Stimulated activated CD4-positive, alpha-beta T cell treated with anti-CD3 and anti-CD28 coated beads, Interleukin-12 subunit alpha, Interleukin-12 subunit beta, amount 100 ng/mL, for 4 hours (primary cell): ENCODE data around the gene WDR37.
"Not testable (repeated sequence)": the region's sequence is repeated elsewhere in the genome, so short reads cannot be mapped to it uniquely, and the experiment has no call there.

Source experiments
- DNase-seq: peaks from one replicate; pipeline ENCODE4 v3.0.0-alpha.2; 2020

The WDR37 gene

GRCh38 chr10:1056326-1057105 is at the start of gene WDR37:
WDR37 (plus strand) TSS chr10:1056385; CDS start chr10:1072156, 15,771 bp downstream.
- DNase-seq, result peak; percentile 90

- DNase-seq, result no peak
Measured at GRCh38 chr10:1006573-1006972, 49.6 kb upstream of the WDR37 start.

- no peak for DNase-seq
Measured at GRCh38 chr10:1007583-1007982, 48.6 kb upstream of the WDR37 start.

- DNase-seq, result no peak
Measured at GRCh38 chr10:1009071-1009494, 47.1 kb upstream of the WDR37 start.

- not testable (repeated sequence) for DNase-seq
Measured at GRCh38 chr10:1009947-1010346, 46.2 kb upstream of the WDR37 start.

- DNase-seq, result no peak
Measured at GRCh38 chr10:1010703-1011102, 45.5 kb upstream of the WDR37 start.

- DNase-seq, result no peak
Measured at GRCh38 chr10:1011696-1012095, 44.5 kb upstream of the WDR37 start.

- DNase-seq, result no peak
Measured at GRCh38 chr10:1015688-1016087, 40.5 kb upstream of the WDR37 start.

GRCh38 chr10:1019362-1019761 is 36.8 kb upstream of the WDR37 start:
- no peak for DNase-seq

GRCh38 chr10:1020460-1020859 is 35.7 kb upstream of the WDR37 start:
- DNase-seq, result no peak

GRCh38 chr10:1020958-1021357 is 35.2 kb upstream of the WDR37 start:
- DNase-seq, result no peak

GRCh38 chr10:1022413-1022812 is 33.8 kb upstream of the WDR37 start:
- no peak for DNase-seq

GRCh38 chr10:1024103-1024502 is 32.1 kb upstream of the WDR37 start:
- DNase-seq, result no peak

GRCh38 chr10:1025683-1026082 is 30.5 kb upstream of the WDR37 start, which contains the start of gene IDI2:
IDI2 (minus strand) TSS chr10:1025859; CDS start chr10:1024723, 1,136 bp downstream.
- no peak for DNase-seq

GRCh38 chr10:1026578-1026977 is 29.6 kb upstream of the WDR37 start:
- no peak for DNase-seq

- DNase-seq, result no peak
Measured at GRCh38 chr10:1029838-1030237, 26.3 kb upstream of the WDR37 start.

GRCh38 chr10:1033601-1034000 is 22.6 kb upstream of the WDR37 start:
- no peak for DNase-seq

- no peak for DNase-seq
Measured at GRCh38 chr10:1034758-1035157, 21.4 kb upstream of the WDR37 start.

GRCh38 chr10:1035201-1035600 is 21.0 kb upstream of the WDR37 start:
- no peak for DNase-seq

GRCh38 chr10:1036341-1036791 is 19.8 kb upstream of the WDR37 start:
- DNase-seq, result no peak

- DNase-seq, result no peak
Measured at GRCh38 chr10:1037098-1037497, 19.1 kb upstream of the WDR37 start.

GRCh38 chr10:1038769-1039168 is 17.4 kb upstream of the WDR37 start:
- not testable (repeated sequence) for DNase-seq

- DNase-seq, result no peak
Measured at GRCh38 chr10:1040133-1040532, 16.1 kb upstream of the WDR37 start.

- DNase-seq, result no peak
Measured at GRCh38 chr10:1041514-1041913, 14.7 kb upstream of the WDR37 start.

GRCh38 chr10:1043532-1043995 is 12.6 kb upstream of the WDR37 start:
- no peak for DNase-seq
